Measurements from ENCODE around the gene SHROOM1. TPM values are rescaled to one million over a fixed set of nuclear protein-coding genes. Genes with fewer than 3 reads are reported as not detected.

SHROOM1 gene
- total RNA-seq, 4 donors from 2014 or later = 0.61 to 6.0 (median 2.0) TPM

GRCh38 chr5:132870801-132871200, 40.4 kb upstream of the SHROOM1 start:
- H3K4me1 ChIP-seq = peaks cover 37 to 39% of the 10 kb centered on the region in 2 donors
- no peak for TF ChIP-seq CTCF (IDR thresholded peaks at IDR 0.05 in 4 of 5, conservative IDR thresholded peaks at IDR 0.05 in 1 of 5)
- no peak for TF ChIP-seq POLR2A (IDR thresholded peaks at IDR 0.05)

GRCh38 chr5:132868754-132869153, 38.3 kb upstream of the SHROOM1 start:
- in situ Hi-C loops (cut with MboI; ENCODE audit: low sequenced_read_pairs in 4 of 4) (loop anchor here in 2 of 4 donors (25.0 kb wide), 1 partner anchor 481 kb away; no protein-coding TSS in a partner anchor), intact Hi-C loops (cut with DNase I; ENCODE audit: low total_unique reads) (loop anchor here (5.0 kb wide), 1 partner anchor 94 kb away; the partner anchor contains the start of gene AFF4)
- Histone ChIP-seq H3K4me1 (peaks cover 39 to 41% of the 10 kb centered on the region in 2 donors), H3K4me3 (no peak overlapping the region), H3K36me3 (peaks cover 0 to 25% of the 10 kb centered on the region in 2 donors), H3K27me3 (no peaks in the 10 kb centered on the region), H3K9me3 (no peaks in the 10 kb centered on the region), H3K27ac (peak overlapping the region in 1 of 4 donors; percentile 14)
- ATAC-seq = no peak
- DNase-seq = no peak
- TF ChIP-seq CTCF (IDR thresholded peaks at IDR 0.05 in 4 of 5, conservative IDR thresholded peaks at IDR 0.05 in 1 of 5) (no peak), POLR2A (IDR thresholded peaks at IDR 0.05) (no peak)

More at GRCh38 chr5:132870801-132871200, 40.4 kb upstream of the SHROOM1 start:
- no peaks in the 10 kb centered on the region for H3K9me3 ChIP-seq
- no peak for ATAC-seq
- no peak for DNase-seq
- H3K4me3 ChIP-seq = no peak overlapping the region
- H3K27ac ChIP-seq = peak overlapping the region in 2 of 4 donors; percentile 14 to 26
- in situ Hi-C loops (cut with MboI; ENCODE audit: low sequenced_read_pairs in 4 of 4) = loop anchor here in 2 of 4 donors (25.0 kb wide), 1 partner anchor 484 kb away; no protein-coding TSS in a partner anchor
- H3K27me3 ChIP-seq = no peaks in the 10 kb centered on the region
- H3K36me3 ChIP-seq = peaks cover 0 to 35% of the 10 kb centered on the region in 2 donors
- intact Hi-C loops (cut with DNase I; ENCODE audit: low total_unique reads) = no loop called here

DNA sequence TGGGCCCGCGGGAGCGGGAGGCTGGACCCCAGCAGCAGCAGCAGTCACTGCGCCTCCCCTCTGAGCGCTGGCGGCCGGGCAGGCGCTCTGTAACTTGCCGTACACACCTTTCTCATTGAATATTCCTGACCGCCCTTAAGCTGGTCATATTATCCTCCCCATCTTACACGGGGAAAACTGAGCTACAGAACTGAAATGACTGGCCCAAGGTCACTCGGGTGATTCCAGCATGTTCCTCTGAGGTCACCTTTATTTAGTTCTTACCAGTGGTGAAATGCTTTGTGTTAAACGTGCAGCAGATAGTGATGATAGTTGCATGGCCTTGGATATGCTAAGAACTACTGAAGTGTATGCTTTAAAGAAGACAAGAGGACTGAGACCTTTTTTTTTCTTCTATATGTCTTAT, 36.6 kb upstream of the SHROOM1 start:
- no peak for TF ChIP-seq CTCF (IDR thresholded peaks at IDR 0.05 in 4 of 5, conservative IDR thresholded peaks at IDR 0.05 in 1 of 5)
- no peak for TF ChIP-seq POLR2A (IDR thresholded peaks at IDR 0.05)
- Histone ChIP-seq H3K27ac (peak overlapping the region; percentile 83 to 93 (median 88)), H3K36me3 (peaks cover 0 to 25% of the 10 kb centered on the region in 2 donors), H3K4me1 (peaks cover 27 to 31% of the 10 kb centered on the region in 2 donors), H3K27me3 (no peaks in the 10 kb centered on the region), H3K9me3 (no peaks in the 10 kb centered on the region), H3K4me3 (peak overlapping the region; percentile 63 to 92 (median 85))
- no peak for DNase-seq
- peak in 1 of 2 donors; percentile 9 for ATAC-seq
- in situ Hi-C loops (cut with MboI; ENCODE audit: low sequenced_read_pairs in 4 of 4) (loop anchor here in 2 of 4 donors (25.0 kb wide), 1 partner anchor 480 kb away; no protein-coding TSS in a partner anchor), intact Hi-C loops (cut with DNase I; ENCODE audit: low total_unique reads) (loop anchor here (5.0 kb wide), 1 partner anchor 95 kb away; the partner anchor contains the start of gene AFF4)

GRCh38 chr5:132866342-132867045, 36.0 kb upstream of the SHROOM1 start, which contains the start of the genes GDF9 and UQCRQ:
TSS of gene GDF9 (minus strand) at chr5:132866469. CDS start at chr5:132864533, 1,936 bp downstream.
TSS of gene UQCRQ (plus strand) at chr5:132866642. CDS start at chr5:132866882, 240 bp downstream.
- Histone ChIP-seq H3K9me3 (no peaks in the 10 kb centered on the region), H3K27me3 (no peaks in the 10 kb centered on the region), H3K4me1 (peaks cover 27 to 31% of the 10 kb centered on the region in 2 donors), H3K36me3 (peaks cover 0 to 25% of the 10 kb centered on the region in 2 donors), H3K27ac (peak within 1 kb of the TSS; percentile 83 to 93 (median 88)), H3K4me3 (peak within 1 kb of the TSS; percentile 63 to 92 (median 85))
- DNase-seq (peak; percentile 95 to 96), ATAC-seq (peak; percentile 99)
- intact Hi-C loops (cut with DNase I; ENCODE audit: low total_unique reads) = loop anchor here (1.0 to 5.0 kb wide), 3 partner anchors 36 to 186 kb away; partner anchors contain the start of genes AFF4, HSPA4 and SHROOM1
- TF ChIP-seq CTCF (IDR thresholded peaks at IDR 0.05 in 4 of 5, conservative IDR thresholded peaks at IDR 0.05 in 1 of 5) (no peak), POLR2A (IDR thresholded peaks at IDR 0.05) (peak; percentile 91 to 93)
- in situ Hi-C loops (cut with MboI; ENCODE audit: low sequenced_read_pairs in 4 of 4) = loop anchor here in 2 of 4 donors (25.0 kb wide), 1 partner anchor 479 kb away; no protein-coding TSS in a partner anchor

All from gastrocnemius medialis (tissue), 4 donors.